Activated CD4-positive, alpha-beta T cell treated with anti-CD3 and anti-CD28 coated beads, Interleukin-2, Interleukin-4, amounts not matched to agents 100 ng/mL and 50 ng/mL, durations not matched to agents 16 hours and 8 hours (primary cell): ENCODE measurements around the gene MYO5B.

Source experiments
- DNase-seq: peaks from one replicate; pipeline ENCODE4 v3.0.0-alpha.2; 2020; ENCODE audit warnings: low spot score

MYO5B gene

GRCh38 chr18:50151926-50152325 lies 43.0 kb downstream of the MYO5B start:
- DNase-seq = no peak

- DNase-seq = no peak
These were observed 50.4 kb downstream of the MYO5B start for GRCh38 chr18:50144540-50144939.

GRCh38 chr18:50143886-50144285 lies 51.1 kb downstream of the MYO5B start:
- DNase-seq = no peak

DNA sequence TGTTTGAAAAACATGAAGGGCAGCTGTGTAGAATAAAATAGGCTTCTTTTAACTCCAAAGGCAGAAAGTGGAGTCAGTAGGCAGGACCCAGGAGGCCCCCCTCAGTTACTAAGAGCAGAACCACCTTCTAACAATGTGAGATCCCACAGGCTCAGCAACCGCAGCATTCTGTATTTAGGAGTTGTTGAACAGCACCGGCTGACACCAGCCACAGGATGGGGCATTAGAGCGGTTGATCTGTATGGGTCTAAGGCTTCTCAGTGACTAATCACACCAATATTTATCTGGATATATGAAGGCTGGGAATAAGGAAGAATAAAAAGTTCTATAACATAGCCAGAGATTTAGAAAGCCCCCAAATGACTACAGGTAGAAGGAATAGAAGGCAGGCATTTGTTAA lies 51.7 kb downstream of the MYO5B start:
- DNase-seq = no peak

GRCh38 chr18:50142441-50143120 lies 52.4 kb downstream of the MYO5B start:
- DNase-seq = no peak

DNA sequence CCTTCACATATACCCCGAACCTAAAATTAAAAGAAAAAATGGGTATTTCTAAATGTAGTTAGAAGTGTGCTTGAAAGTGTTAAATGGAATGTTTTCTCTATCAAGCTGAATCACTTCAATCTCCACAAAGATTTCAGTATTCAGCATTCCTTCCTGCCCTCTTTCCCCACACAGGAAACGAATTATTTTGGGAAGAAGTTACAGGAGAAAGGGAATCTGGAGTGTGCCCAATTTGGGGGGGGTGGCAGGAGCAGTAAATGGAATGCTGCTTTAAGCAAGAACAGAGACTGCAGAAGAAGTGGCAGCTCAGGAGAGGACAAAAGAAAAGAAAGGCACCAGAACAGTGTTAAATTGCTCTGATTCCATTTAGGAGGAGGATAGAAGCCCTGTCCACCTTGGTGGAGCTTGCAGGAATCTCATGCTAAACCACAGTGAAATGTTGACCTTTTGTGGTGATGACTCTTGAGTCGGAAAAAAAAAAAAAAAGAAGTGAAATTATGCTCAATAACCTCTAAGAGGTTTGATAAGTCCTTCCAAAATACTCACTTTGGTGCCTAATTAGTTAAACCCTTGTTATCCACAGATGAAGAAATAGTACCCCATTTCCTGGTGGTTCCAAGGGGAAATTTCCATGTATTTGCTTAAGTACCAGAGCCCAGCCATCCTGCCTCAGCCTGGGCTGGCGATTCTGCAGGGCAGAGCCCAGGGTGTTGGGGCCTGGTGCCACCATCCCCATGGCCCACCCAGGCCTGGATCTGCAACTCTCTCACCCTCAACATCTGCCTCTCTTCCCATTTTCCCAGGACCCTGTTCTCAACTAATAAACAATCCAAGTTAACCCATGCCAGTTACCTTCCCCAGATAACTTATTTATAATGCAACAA lies 56.5 kb downstream of the MYO5B start:
- DNase-seq = no peak

DNA sequence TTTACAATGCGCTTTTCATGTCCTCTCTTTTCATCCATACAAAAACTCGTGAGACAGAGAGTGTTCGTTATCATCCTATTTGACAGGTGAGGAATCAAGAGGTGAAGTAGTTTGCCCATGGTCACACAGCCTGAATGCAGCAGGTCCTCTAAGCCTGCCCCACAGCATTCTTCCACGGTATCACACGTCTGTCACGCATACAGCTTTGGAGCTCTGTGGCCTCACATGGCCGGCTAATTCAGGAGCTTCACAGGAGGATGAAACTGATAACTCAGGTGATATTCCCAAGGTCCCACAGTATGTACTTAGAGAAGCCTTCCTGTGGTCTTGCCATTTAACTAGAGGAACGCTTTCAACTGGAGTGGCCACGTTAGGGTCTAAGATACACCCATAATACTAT lies 59.0 kb downstream of the MYO5B start:
- no peak for DNase-seq

- DNase-seq = no peak
These were observed 61.4 kb downstream of the MYO5B start for GRCh38 chr18:50133526-50133925.

DNA sequence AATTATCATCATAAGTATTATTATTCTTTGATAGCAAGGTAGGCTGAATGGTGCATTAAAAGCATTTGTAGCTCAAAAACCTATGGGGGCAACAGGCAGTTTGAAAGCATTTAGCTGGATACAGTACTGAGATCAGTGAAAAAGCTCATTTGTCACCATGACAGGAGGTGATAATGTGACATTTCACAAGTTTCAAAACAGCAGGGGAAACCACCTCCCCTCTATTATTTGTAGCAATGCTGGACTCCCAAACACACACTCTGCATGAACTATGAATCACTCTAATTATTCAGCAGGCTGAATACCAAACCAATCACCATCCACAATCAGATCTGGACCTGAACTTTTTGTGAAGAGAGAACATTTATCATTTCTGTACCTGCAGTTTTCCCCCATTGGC lies 63.4 kb downstream of the MYO5B start:
- DNase-seq = no peak

DNA sequence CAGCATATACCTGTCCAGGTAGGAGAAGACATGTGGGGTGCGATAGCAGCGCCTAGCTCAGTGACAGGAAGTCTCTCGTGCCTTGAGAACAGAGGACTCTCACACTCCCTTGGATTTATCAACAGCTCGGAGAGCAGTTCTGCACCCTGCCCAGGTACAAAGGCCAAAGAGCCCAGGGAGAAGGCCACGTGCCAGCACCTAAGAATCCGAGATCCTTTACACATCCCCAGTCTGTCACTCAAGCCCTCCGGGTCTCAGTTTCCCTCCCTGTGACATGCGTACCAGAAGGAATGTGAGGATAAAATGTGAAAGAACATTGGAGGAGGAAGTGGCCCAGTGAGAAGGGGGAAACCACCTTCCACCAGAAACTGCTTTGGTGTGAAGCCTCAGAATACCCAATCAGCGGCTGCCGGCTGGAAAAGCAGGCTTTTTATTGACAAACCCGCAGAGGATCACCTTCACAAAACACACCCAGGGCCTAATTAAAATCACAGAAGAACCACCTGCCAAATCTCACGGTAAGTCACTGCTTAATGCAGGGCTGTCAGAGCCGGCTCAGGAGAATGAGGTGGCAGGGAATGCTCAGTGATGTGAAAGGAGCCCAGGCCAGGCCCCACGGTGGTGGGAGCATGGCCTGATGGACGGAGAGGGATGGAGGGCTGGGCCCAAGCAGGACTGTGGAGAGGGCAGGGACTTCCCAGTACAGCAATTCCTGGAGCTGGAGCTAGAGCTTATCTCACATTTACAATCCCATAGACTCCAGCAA lies 66.3 kb downstream of the MYO5B start:
- no peak for DNase-seq

- DNase-seq = no peak
These were observed 67.3 kb downstream of the MYO5B start for GRCh38 chr18:50127516-50128210.

DNA sequence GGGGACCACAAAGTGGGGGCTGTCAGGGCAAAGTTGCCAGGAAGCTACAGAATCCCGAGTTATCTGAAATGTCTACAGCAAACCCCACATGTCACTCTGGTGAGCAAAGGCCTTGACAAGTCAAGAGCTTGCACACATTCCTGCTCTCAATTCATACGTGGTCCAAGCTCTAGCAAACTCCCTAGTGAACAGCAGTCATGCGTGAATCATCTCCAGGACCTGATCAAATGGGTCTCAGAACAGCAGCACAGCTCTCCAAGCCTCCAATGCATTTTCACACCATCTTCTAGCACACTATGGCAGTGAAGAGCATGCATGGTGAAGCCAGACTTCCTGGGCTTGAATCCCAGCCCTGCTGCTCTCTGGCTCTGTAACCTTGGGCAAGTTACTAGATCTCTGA lies 68.5 kb downstream of the MYO5B start:
- DNase-seq = no peak

DNA sequence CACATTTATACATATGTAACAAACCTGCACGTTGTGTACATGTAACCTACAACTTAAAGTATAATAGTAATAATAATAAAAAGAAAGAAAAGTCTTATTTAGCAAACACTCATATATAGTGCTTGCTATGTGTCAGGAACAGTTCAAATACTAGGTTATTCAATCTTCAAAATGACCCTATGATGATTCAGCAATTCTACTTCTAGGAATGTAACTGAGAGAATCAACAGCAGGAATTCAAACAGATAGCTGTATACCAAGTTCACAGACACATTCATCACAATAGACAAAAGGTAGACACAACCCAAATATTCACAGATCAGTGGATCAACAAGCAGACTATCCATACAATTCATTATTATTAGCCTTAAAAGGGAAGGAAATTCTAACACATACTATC lies 69.5 kb downstream of the MYO5B start:
- DNase-seq = no peak

GRCh38 chr18:50119296-50119695 lies 75.7 kb downstream of the MYO5B start:
- DNase-seq = no peak

DNA sequence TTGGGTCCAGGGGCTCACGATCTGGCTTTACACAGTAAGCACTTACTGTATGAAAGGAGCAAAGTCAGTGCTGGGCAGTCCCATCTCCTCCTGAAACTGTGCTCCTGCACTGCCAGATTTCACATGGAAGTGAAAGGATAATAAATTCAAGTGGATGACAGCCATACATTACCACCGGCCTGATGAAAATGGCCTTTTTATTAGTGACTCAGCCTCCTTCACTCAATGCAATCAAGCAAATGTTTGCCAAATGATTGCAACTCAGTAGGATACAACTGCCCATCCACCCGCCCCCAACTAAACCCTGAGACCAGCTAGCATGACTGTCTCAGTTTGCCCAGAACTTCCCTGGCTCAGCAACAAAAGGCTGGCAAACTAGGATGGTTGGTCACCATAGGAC lies 77.1 kb downstream of the MYO5B start:
- DNase-seq = no peak

GRCh38 chr18:50115095-50115494 lies 79.9 kb downstream of the MYO5B start:
- DNase-seq = no peak

DNA sequence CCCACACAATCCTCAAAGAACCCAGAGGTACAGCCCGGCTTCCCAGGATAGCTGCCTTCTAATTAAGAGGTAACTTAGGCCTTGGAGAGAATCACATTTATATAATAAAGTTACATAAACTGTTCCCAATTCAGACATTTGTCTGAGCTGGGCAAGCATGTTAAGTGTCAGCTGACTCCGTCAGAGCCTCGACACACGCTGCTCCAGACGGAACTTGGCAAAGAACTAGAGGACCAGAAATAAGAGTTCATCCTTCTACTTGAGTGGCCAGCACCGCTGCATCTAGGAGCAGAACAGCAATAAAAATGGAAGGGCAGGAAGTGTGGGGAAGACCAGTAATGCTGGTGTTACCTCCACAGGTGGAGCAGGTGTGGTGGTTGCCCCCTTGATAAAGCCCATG lies 80.5 kb downstream of the MYO5B start:
- no peak for DNase-seq

GRCh38 chr18:50113726-50114125 lies 81.2 kb downstream of the MYO5B start:
- DNase-seq = no peak

- DNase-seq = no peak
These were observed 83.5 kb downstream of the MYO5B start for GRCh38 chr18:50111398-50111797.

DNA sequence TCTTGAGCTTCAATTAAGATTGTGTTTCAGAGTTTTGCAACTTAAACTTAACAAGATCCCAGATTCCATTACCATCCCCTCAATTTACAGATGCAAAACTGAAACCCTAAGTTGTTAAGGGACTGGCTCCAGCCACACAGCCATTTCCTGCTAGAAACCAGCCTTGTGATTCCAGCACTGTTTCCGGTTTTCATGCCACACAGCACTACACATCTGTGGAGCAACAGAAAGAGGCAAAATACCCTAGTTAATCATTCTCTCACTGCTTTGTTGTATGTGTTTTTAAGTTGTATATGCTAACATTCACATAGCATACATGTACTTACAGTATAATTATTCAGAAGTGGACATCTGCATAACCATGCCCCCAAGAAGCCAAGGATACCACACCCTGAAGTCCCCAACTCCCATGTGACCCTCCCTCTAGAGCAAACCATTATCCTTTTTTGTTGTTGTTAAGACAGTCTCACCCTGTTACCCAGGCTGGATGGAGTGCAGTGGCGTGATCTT lies 87.4 kb downstream of the MYO5B start:
- no peak for DNase-seq

DNA sequence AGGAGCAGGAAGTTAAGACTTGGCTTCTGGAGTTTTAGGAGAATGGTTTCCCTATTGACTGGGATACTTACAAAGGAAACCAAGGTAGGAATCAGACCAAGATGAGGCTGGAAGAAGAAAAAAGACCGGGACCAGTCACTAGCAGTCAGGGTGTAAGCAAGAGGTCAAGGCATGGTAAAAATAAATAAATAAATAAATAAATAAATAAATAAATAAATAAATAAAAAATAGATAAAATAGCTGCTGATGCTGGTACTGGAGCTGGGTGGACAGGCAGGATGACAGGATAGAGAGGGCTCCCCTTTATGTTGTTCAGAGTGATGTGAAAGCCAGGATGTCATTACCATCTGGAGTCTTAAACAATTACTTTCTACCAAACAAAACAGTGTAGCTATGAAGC lies 89.9 kb downstream of the MYO5B start:
- DNase-seq = no peak

DNA sequence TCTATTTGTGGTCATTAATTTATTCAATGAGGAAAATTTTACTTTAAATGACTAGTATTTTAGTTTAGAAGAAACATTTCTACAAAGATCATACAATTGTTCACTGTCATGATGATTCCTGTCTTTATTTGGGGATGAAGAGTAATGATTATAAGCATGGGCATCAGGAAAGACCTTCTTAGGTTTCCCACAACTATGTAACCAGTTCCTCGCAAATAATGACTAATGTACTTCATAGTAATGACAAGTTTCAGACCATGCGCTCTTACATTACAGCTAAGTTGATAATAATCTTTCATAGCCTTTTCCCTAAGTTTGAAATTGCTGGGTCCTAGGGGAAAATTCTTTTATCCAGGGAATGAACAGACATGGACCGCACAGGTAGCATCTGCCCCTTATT lies 90.5 kb downstream of the MYO5B start:
- no peak for DNase-seq
